H1 (cell line): ENCODE data around the gene CNTROB. TPM values are rescaled to one million over a fixed set of nuclear protein-coding genes. Genes with fewer than 3 reads are reported as not detected.

Experiments
- CTCF ChIA-PET: fragments of 300-600 bp; sonication (Branson Sonifier 250); formaldehyde crosslinking; loops from one replicate; lab custom pipeline; 2021; ENCODE audit not compliant: partially characterized antibody; lab: Charles Lee
- POLR2A ChIA-PET: fragments of 300-600 bp; sonication (Branson Sonifier 250); formaldehyde crosslinking; loops from one replicate; lab custom pipeline; 2021; ENCODE audit warnings: inconsistent platforms; ENCODE audit not compliant: partially characterized antibody; lab: Charles Lee
- DNase-seq, 2 experiments: peaks; one replicate each; pipeline versions ENCODE4 v3.0.0 to v3.0.0-alpha.2; 2010 to 2022; ENCODE audit warnings: low spot score in 2 of 2, low read depth in 1 of 2, mixed read lengths in 1 of 2
- FAIRE-seq: peaks from 2 replicates; lab custom pipeline; 2011; peaks lifted over from hg19 to GRCh38; lab: Jason Lieb, UNC
- H2AFZ ChIP-seq: 2 replicates; pipeline ENCODE4 v1.8.1; 2012; ENCODE audit warnings: low read length, inconsistent platforms
- H2AK5ac ChIP-seq: 2 replicates; pipeline ENCODE4 v1.6.1; 2013; ENCODE audit warnings: low read depth, low read length
- H2BK120ac ChIP-seq: replicated peaks from 2 replicates; pipeline ENCODE3; 2013; ENCODE audit warnings: low read depth, low read length, inconsistent platforms
- H2BK12ac ChIP-seq: 2 replicates; pipeline ENCODE4 v1.6.1; 2013; ENCODE audit warnings: low read depth, low read length
- H2BK15ac ChIP-seq: 2 replicates; pipeline ENCODE4 v1.6.1; 2013; ENCODE audit warnings: low read length
- H2BK20ac ChIP-seq: 2 replicates; pipeline ENCODE4 v1.6.1; 2013; ENCODE audit warnings: low read length
- H2BK5ac ChIP-seq: 2 replicates; pipeline ENCODE4 v1.6.1; 2013; ENCODE audit warnings: low read depth, low read length
- H3K14ac ChIP-seq: 2 replicates; pipeline ENCODE4 v1.6.1; 2013; ENCODE audit warnings: inconsistent platforms; ENCODE audit not compliant: insufficient read length
- H3K18ac ChIP-seq: 2 replicates; pipeline ENCODE4 v1.6.1; 2013; ENCODE audit warnings: low read length; ENCODE audit errors: extremely low read depth
- H3K23ac ChIP-seq: 2 replicates; pipeline ENCODE4 v1.6.1; 2013; ENCODE audit warnings: inconsistent platforms; ENCODE audit not compliant: insufficient read length
- H3K23me2 ChIP-seq: 2 replicates; pipeline ENCODE4 v1.6.1; 2013; ENCODE audit warnings: low read depth, low read length
- H3K27ac ChIP-seq: 2 replicates; pipeline ENCODE4 v1.6.1; 2011; ENCODE audit warnings: low read depth, low read length, inconsistent platforms
- H3K27me3 ChIP-seq, 4 experiments: replicated peaks in 1 of 4; 1 replicate in 1 of 4; 2 replicates in 3 of 4; pipeline versions ENCODE4 v1.6.1 to v1.8.1; 2011 to 2013; ENCODE audit warnings: low read length in 3 of 4, mild to moderate bottlenecking in 3 of 4, inconsistent platforms in 2 of 4, mixed read lengths in 2 of 4, moderate library complexity in 1 of 4; ENCODE audit not compliant: control insufficient read depth in 3 of 4, insufficient read depth in 3 of 4; ENCODE audit errors: extremely low read depth in 1 of 4
- H3K36me3 ChIP-seq, 4 experiments: 2 replicates each; pipeline versions ENCODE4 v1.6.1 to v1.8.1; 2011 to 2013; ENCODE audit warnings: mild to moderate bottlenecking in 4 of 4, low read length in 3 of 4, moderate library complexity in 2 of 4, control low read depth in 1 of 4, inconsistent platforms in 1 of 4; ENCODE audit not compliant: insufficient read depth in 4 of 4, control insufficient read depth in 2 of 4
- H3K4ac ChIP-seq: replicated peaks from 2 replicates; pipeline ENCODE3; 2013; ENCODE audit warnings: low read length, low read depth, mixed read lengths, inconsistent platforms; ENCODE audit not compliant: insufficient read length
- H3K4me1 ChIP-seq, 4 experiments: replicated peaks in 1 of 4; 1 replicate in 1 of 4; 2 replicates in 3 of 4; pipeline versions ENCODE4 v1.6.1 to v1.8.1; 2011 to 2013; ENCODE audit warnings: low read length in 3 of 4, inconsistent platforms in 2 of 4, mixed read lengths in 1 of 4; ENCODE audit not compliant: insufficient read depth in 4 of 4, control insufficient read depth in 3 of 4
- H3K4me2 ChIP-seq, 2 experiments: 2 replicates each; pipeline versions ENCODE4 v1.6.1 to v1.8.1; 2011 to 2013; ENCODE audit warnings: low read depth in 2 of 2, low read length in 2 of 2, control low read depth in 1 of 2, inconsistent platforms in 1 of 2, mild to moderate bottlenecking in 1 of 2; ENCODE audit not compliant: insufficient read depth in 1 of 2
- H3K4me3 ChIP-seq, 4 experiments: fragments of 200-600, 300-600 bp in 1 of 4; sonication (generic), shearing (Covaris generic), sonication (Bioruptor Twin) in 1 of 4; 2 replicates each; pipeline versions ENCODE4 v1.5.1 to v1.8.1; 2011 to 2016; ENCODE audit warnings: low read length in 4 of 4, low read depth in 3 of 4, control low read depth in 2 of 4, inconsistent platforms in 2 of 4, mild to moderate bottlenecking in 2 of 4, mixed read lengths in 1 of 4, moderate library complexity in 1 of 4; ENCODE audit not compliant: insufficient read depth in 2 of 4; ENCODE audit errors: extremely low read depth in 1 of 4
- H3K56ac ChIP-seq: replicated peaks from 2 replicates; pipeline ENCODE3; 2013; ENCODE audit warnings: low read depth, mild to moderate bottlenecking, mixed read lengths, low read length, inconsistent platforms; ENCODE audit not compliant: insufficient read length
- H3K79me1 ChIP-seq: 2 replicates; pipeline ENCODE4 v1.6.1; 2013; ENCODE audit warnings: low read depth, low read length, control low read depth
- H3K79me2 ChIP-seq, 2 experiments: 2 replicates each; pipeline versions ENCODE4 v1.6.1 to v1.8.1; 2012 to 2013; ENCODE audit warnings: low read length in 2 of 2, mild to moderate bottlenecking in 2 of 2, inconsistent platforms in 1 of 2; ENCODE audit not compliant: insufficient read depth in 2 of 2, control insufficient read depth in 1 of 2
- H3K9ac ChIP-seq, 4 experiments: replicated peaks in 1 of 4; 1 replicate in 1 of 4; 2 replicates in 3 of 4; pipeline versions ENCODE4 v1.6.1 to v1.8.1; 2011 to 2013; ENCODE audit warnings: low read depth in 3 of 4, low read length in 3 of 4, control low read depth in 2 of 4, mild to moderate bottlenecking in 2 of 4, moderate library complexity in 2 of 4, inconsistent platforms in 1 of 4; ENCODE audit errors: extremely low read depth in 1 of 4
- H3K9me3 ChIP-seq, 2 experiments: 2 replicates each; pipeline versions ENCODE4 v1.6.1 to v1.8.1; 2012 to 2013; ENCODE audit warnings: mild to moderate bottlenecking in 2 of 2, moderate library complexity in 2 of 2, control low read depth in 1 of 2, inconsistent platforms in 1 of 2, low read depth in 1 of 2, low read length in 1 of 2, mixed read lengths in 1 of 2; ENCODE audit not compliant: insufficient read depth in 2 of 2
- H4K20me1 ChIP-seq, 2 experiments: replicated peaks in 1 of 2; 2 replicates each; pipeline versions ENCODE3 to v1.8.1; 2011 to 2013; ENCODE audit warnings: inconsistent platforms in 2 of 2, low read length in 2 of 2, mild to moderate bottlenecking in 1 of 2; ENCODE audit not compliant: insufficient read depth in 2 of 2, control insufficient read depth in 1 of 2
- H4K5ac ChIP-seq: 2 replicates; pipeline ENCODE4 v1.6.1; 2013; ENCODE audit warnings: low read length, low read depth, mixed read lengths, inconsistent platforms; ENCODE audit not compliant: insufficient read length
- H4K8ac ChIP-seq: 2 replicates; pipeline ENCODE4 v1.8.0; 2013; ENCODE audit warnings: mild to moderate bottlenecking, moderate library complexity, low read length, inconsistent platforms; ENCODE audit not compliant: insufficient read depth; ENCODE audit errors: extremely low read depth
- H4K91ac ChIP-seq: replicated peaks from 2 replicates; pipeline ENCODE3; 2013; ENCODE audit warnings: low read length, mixed read lengths, inconsistent platforms; ENCODE audit not compliant: insufficient read length
- ATF2 ChIP-seq: IDR thresholded peaks from 2 replicates; pipeline ENCODE4 v1.6.1; 2012; ENCODE audit warnings: low read length, inconsistent platforms
- BACH1 ChIP-seq: IDR thresholded peaks from 2 replicates; pipeline ENCODE4 v1.6.1; 2012; ENCODE audit warnings: low read length, improper control_type of control experiment
- CHD1 ChIP-seq: IDR thresholded peaks from 2 replicates; pipeline ENCODE4 v1.6.1; 2012; ENCODE audit warnings: low read depth, low read length, improper control_type of control experiment
- KDM5A ChIP-seq: fragments of 200-600 bp; IDR thresholded peaks from 2 replicates; pipeline ENCODE4 v1.7.1; 2012; ENCODE audit warnings: mild to moderate bottlenecking, low read length, inconsistent platforms, mixed read lengths
- MAFK ChIP-seq: IDR thresholded peaks from 2 replicates; pipeline ENCODE4 v1.6.1; 2012; ENCODE audit warnings: low read depth, mild to moderate bottlenecking, improper control_type of control experiment, low read length
- POLR2AphosphoS5 ChIP-seq: IDR thresholded peaks from 2 replicates; pipeline ENCODE4 v1.6.1; 2011; ENCODE audit warnings: low read depth, low read length
- SIRT6 ChIP-seq: IDR thresholded peaks from one replicate; pipeline ENCODE4 v1.7.1; 2012; ENCODE audit warnings: low read length, inconsistent platforms
- TBP ChIP-seq: IDR thresholded peaks from 2 replicates; pipeline ENCODE4 v1.6.1; 2011; ENCODE audit warnings: low read depth, low read length, improper control_type of control experiment
- WGBS, 2 experiments: shearing (Covaris generic) in 1 of 2; methylation state at CpG; one replicate each; pipeline versions ENCODE4 v1.1.6 to v1.1.7; 2013 to 2015; ENCODE audit warnings: low lambda C conversion rate in 2 of 2, mixed read lengths in 2 of 2, inconsistent platforms in 1 of 2, low coverage in 1 of 2, missing lambda C conversion rate in 1 of 2; ENCODE audit not compliant: insufficient replicate concordance in 2 of 2, insufficient coverage in 1 of 2, insufficient read length in 1 of 2; ENCODE audit errors: extremely low coverage in 1 of 2, missing lambda C conversion rate in 1 of 2; 5-methylcytosine and 5-hydroxymethylcytosine counted together
- polyA plus RNA-seq, 7 experiments: library from polyadenylated mRNA; depleted of rRNA in 3 of 7; stranded (reverse) in 5 of 7; unstranded in 2 of 7; fragments of >200 nt in 5 of 7; fragments of 200-250 nt in 2 of 7; gene quantifications; 1 replicate in 5 of 7; 2 replicates in 1 of 7; 4 replicates in 1 of 7; pipeline versions ENCODE4 v1.2.1 to v1.2.3, GENCODE V29; 2011 to 2013; ENCODE audit warnings: missing spikeins in 2 of 7, mixed read lengths in 2 of 7
- total RNA-seq: library from RNA; stranded (reverse); fragmentation: NEBNext Ultra II Directional; extraction: Animal tissue kit (Norgen Biotek cat#: 25700); gene quantifications from 2 replicates; pipeline ENCODE4 v1.2.1, GENCODE V29; 2021

The CNTROB gene
- total and polyA plus RNA-seq, 2 of the 8 experiments (the other 6 are each of a cell fraction or from before 2014, with no cell fraction given): 20.5 to 31.9 TPM

GRCh38 chr17:7882629-7883028 lies 49.4 kb upstream of the CNTROB start:
- Histone ChIP-seq H4K20me1 (no peaks in the 10 kb centered on the region), H3K27ac (no peak overlapping the region), H3K79me2 (no peaks in the 10 kb centered on the region), H3K9ac (no peak overlapping the region), H3K79me1 (no peaks in the 10 kb centered on the region), H2AFZ (no peak overlapping the region), H2BK20ac (no peak overlapping the region), H3K4me1 (peaks cover 0 to 10% (median 4%) of the 10 kb centered on the region in 4 experiments; a peak in 5 of 7 replicates), H2BK120ac (no peak overlapping the region), H3K27me3 (peaks cover 0 to 10% (median 3%) of the 10 kb centered on the region in 4 experiments; a peak in 3 of 7 replicates), H3K36me3 (peaks cover 3 to 10% (median 5%) of the 10 kb centered on the region in 4 experiments; a peak in 5 of 8 replicates), H3K23me2 (peaks cover 18% of the 10 kb centered on the region; the same call in 1 of the 2 replicates), H4K91ac (no peak overlapping the region), H3K4me2 (no peak overlapping the region), H3K14ac (no peak overlapping the region), H2AK5ac (no peak overlapping the region), H3K4me3 (no peak overlapping the region), H3K9me3 (no peaks in the 10 kb centered on the region), H4K8ac (no peak overlapping the region), H3K23ac (no peak overlapping the region), H2BK15ac (no peak overlapping the region), H3K18ac (no peak overlapping the region), H2BK5ac (no peak overlapping the region), H3K4ac (no peak overlapping the region), H2BK12ac (no peak overlapping the region), H4K5ac (no peak overlapping the region), H3K56ac (no peak overlapping the region)
- FAIRE-seq: no peak
- DNase-seq: no peak
- 89% methylated on average over 3 of the region's 3 CpGs; no CpG with 5 or more reads in 1 of the 2 experiments for WGBS, 2 experiments
- TF ChIP-seq TBP (no peak), SIRT6 (no peak), BACH1 (no peak), POLR2AphosphoS5 (no peak), ATF2 (no peak), CHD1 (no peak), MAFK (no peak), KDM5A (no peak)
- CTCF ChIA-PET: interaction anchor here (0.6 to 1.3 kb wide), 6 partner anchors 12 to 240 kb away, joined by 3 to 5 read pairs (median 3); no protein-coding TSS in a partner anchor
- POLR2A ChIA-PET: interaction anchor here (1.0 to 1.3 kb wide), 2 partner anchors 25 to 196 kb away, joined by 4 read pairs; partner anchors contain the start of gene NAA38
